H1 (cell line): ENCODE data around the gene FAM9C. TPM values are rescaled to one million over a fixed set of nuclear protein-coding genes. Genes with fewer than 3 reads are reported as not detected.

Experiments
- CTCF ChIA-PET: fragments of 300-600 bp; sonication (Branson Sonifier 250); formaldehyde crosslinking; loops from one replicate; lab custom pipeline; 2021; ENCODE audit not compliant: partially characterized antibody; lab: Charles Lee
- POLR2A ChIA-PET: fragments of 300-600 bp; sonication (Branson Sonifier 250); formaldehyde crosslinking; loops from one replicate; lab custom pipeline; 2021; ENCODE audit warnings: inconsistent platforms; ENCODE audit not compliant: partially characterized antibody; lab: Charles Lee
- DNase-seq, 2 experiments: peaks; one replicate each; pipeline versions ENCODE4 v3.0.0 to v3.0.0-alpha.2; 2010 to 2022; ENCODE audit warnings: low spot score in 2 of 2, low read depth in 1 of 2, mixed read lengths in 1 of 2
- FAIRE-seq: peaks from 2 replicates; lab custom pipeline; 2011; peaks lifted over from hg19 to GRCh38; lab: Jason Lieb, UNC
- H2AFZ ChIP-seq: 2 replicates; pipeline ENCODE4 v1.8.1; 2012; ENCODE audit warnings: low read length, inconsistent platforms
- H2AK5ac ChIP-seq: 2 replicates; pipeline ENCODE4 v1.6.1; 2013; ENCODE audit warnings: low read depth, low read length
- H2BK120ac ChIP-seq: replicated peaks from 2 replicates; pipeline ENCODE3; 2013; ENCODE audit warnings: low read depth, low read length, inconsistent platforms
- H2BK12ac ChIP-seq: 2 replicates; pipeline ENCODE4 v1.6.1; 2013; ENCODE audit warnings: low read depth, low read length
- H2BK15ac ChIP-seq: 2 replicates; pipeline ENCODE4 v1.6.1; 2013; ENCODE audit warnings: low read length
- H2BK20ac ChIP-seq: 2 replicates; pipeline ENCODE4 v1.6.1; 2013; ENCODE audit warnings: low read length
- H2BK5ac ChIP-seq: 2 replicates; pipeline ENCODE4 v1.6.1; 2013; ENCODE audit warnings: low read depth, low read length
- H3K14ac ChIP-seq: 2 replicates; pipeline ENCODE4 v1.6.1; 2013; ENCODE audit warnings: inconsistent platforms; ENCODE audit not compliant: insufficient read length
- H3K18ac ChIP-seq: 2 replicates; pipeline ENCODE4 v1.6.1; 2013; ENCODE audit warnings: low read length; ENCODE audit errors: extremely low read depth
- H3K23ac ChIP-seq: 2 replicates; pipeline ENCODE4 v1.6.1; 2013; ENCODE audit warnings: inconsistent platforms; ENCODE audit not compliant: insufficient read length
- H3K23me2 ChIP-seq: 2 replicates; pipeline ENCODE4 v1.6.1; 2013; ENCODE audit warnings: low read depth, low read length
- H3K27ac ChIP-seq: 2 replicates; pipeline ENCODE4 v1.6.1; 2011; ENCODE audit warnings: low read depth, low read length, inconsistent platforms
- H3K27me3 ChIP-seq, 4 experiments: replicated peaks in 1 of 4; 1 replicate in 1 of 4; 2 replicates in 3 of 4; pipeline versions ENCODE4 v1.6.1 to v1.8.1; 2011 to 2013; ENCODE audit warnings: low read length in 3 of 4, mild to moderate bottlenecking in 3 of 4, inconsistent platforms in 2 of 4, mixed read lengths in 2 of 4, moderate library complexity in 1 of 4; ENCODE audit not compliant: control insufficient read depth in 3 of 4, insufficient read depth in 3 of 4; ENCODE audit errors: extremely low read depth in 1 of 4
- H3K36me3 ChIP-seq, 4 experiments: 2 replicates each; pipeline versions ENCODE4 v1.6.1 to v1.8.1; 2011 to 2013; ENCODE audit warnings: mild to moderate bottlenecking in 4 of 4, low read length in 3 of 4, moderate library complexity in 2 of 4, control low read depth in 1 of 4, inconsistent platforms in 1 of 4; ENCODE audit not compliant: insufficient read depth in 4 of 4, control insufficient read depth in 2 of 4
- H3K4ac ChIP-seq: replicated peaks from 2 replicates; pipeline ENCODE3; 2013; ENCODE audit warnings: low read length, low read depth, mixed read lengths, inconsistent platforms; ENCODE audit not compliant: insufficient read length
- H3K4me1 ChIP-seq, 4 experiments: replicated peaks in 1 of 4; 1 replicate in 1 of 4; 2 replicates in 3 of 4; pipeline versions ENCODE4 v1.6.1 to v1.8.1; 2011 to 2013; ENCODE audit warnings: low read length in 3 of 4, inconsistent platforms in 2 of 4, mixed read lengths in 1 of 4; ENCODE audit not compliant: insufficient read depth in 4 of 4, control insufficient read depth in 3 of 4
- H3K4me2 ChIP-seq, 2 experiments: 2 replicates each; pipeline versions ENCODE4 v1.6.1 to v1.8.1; 2011 to 2013; ENCODE audit warnings: low read depth in 2 of 2, low read length in 2 of 2, control low read depth in 1 of 2, inconsistent platforms in 1 of 2, mild to moderate bottlenecking in 1 of 2; ENCODE audit not compliant: insufficient read depth in 1 of 2
- H3K4me3 ChIP-seq, 4 experiments: fragments of 200-600, 300-600 bp in 1 of 4; sonication (generic), shearing (Covaris generic), sonication (Bioruptor Twin) in 1 of 4; 2 replicates each; pipeline versions ENCODE4 v1.5.1 to v1.8.1; 2011 to 2016; ENCODE audit warnings: low read length in 4 of 4, low read depth in 3 of 4, control low read depth in 2 of 4, inconsistent platforms in 2 of 4, mild to moderate bottlenecking in 2 of 4, mixed read lengths in 1 of 4, moderate library complexity in 1 of 4; ENCODE audit not compliant: insufficient read depth in 2 of 4; ENCODE audit errors: extremely low read depth in 1 of 4
- H3K56ac ChIP-seq: replicated peaks from 2 replicates; pipeline ENCODE3; 2013; ENCODE audit warnings: low read depth, mild to moderate bottlenecking, mixed read lengths, low read length, inconsistent platforms; ENCODE audit not compliant: insufficient read length
- H3K79me1 ChIP-seq: 2 replicates; pipeline ENCODE4 v1.6.1; 2013; ENCODE audit warnings: low read depth, low read length, control low read depth
- H3K79me2 ChIP-seq, 2 experiments: 2 replicates each; pipeline versions ENCODE4 v1.6.1 to v1.8.1; 2012 to 2013; ENCODE audit warnings: low read length in 2 of 2, mild to moderate bottlenecking in 2 of 2, inconsistent platforms in 1 of 2; ENCODE audit not compliant: insufficient read depth in 2 of 2, control insufficient read depth in 1 of 2
- H3K9ac ChIP-seq, 4 experiments: replicated peaks in 1 of 4; 1 replicate in 1 of 4; 2 replicates in 3 of 4; pipeline versions ENCODE4 v1.6.1 to v1.8.1; 2011 to 2013; ENCODE audit warnings: low read depth in 3 of 4, low read length in 3 of 4, control low read depth in 2 of 4, mild to moderate bottlenecking in 2 of 4, moderate library complexity in 2 of 4, inconsistent platforms in 1 of 4; ENCODE audit errors: extremely low read depth in 1 of 4
- H3K9me3 ChIP-seq, 2 experiments: 2 replicates each; pipeline versions ENCODE4 v1.6.1 to v1.8.1; 2012 to 2013; ENCODE audit warnings: mild to moderate bottlenecking in 2 of 2, moderate library complexity in 2 of 2, control low read depth in 1 of 2, inconsistent platforms in 1 of 2, low read depth in 1 of 2, low read length in 1 of 2, mixed read lengths in 1 of 2; ENCODE audit not compliant: insufficient read depth in 2 of 2
- H4K20me1 ChIP-seq, 2 experiments: replicated peaks in 1 of 2; 2 replicates each; pipeline versions ENCODE3 to v1.8.1; 2011 to 2013; ENCODE audit warnings: inconsistent platforms in 2 of 2, low read length in 2 of 2, mild to moderate bottlenecking in 1 of 2; ENCODE audit not compliant: insufficient read depth in 2 of 2, control insufficient read depth in 1 of 2
- H4K5ac ChIP-seq: 2 replicates; pipeline ENCODE4 v1.6.1; 2013; ENCODE audit warnings: low read length, low read depth, mixed read lengths, inconsistent platforms; ENCODE audit not compliant: insufficient read length
- H4K8ac ChIP-seq: 2 replicates; pipeline ENCODE4 v1.8.0; 2013; ENCODE audit warnings: mild to moderate bottlenecking, moderate library complexity, low read length, inconsistent platforms; ENCODE audit not compliant: insufficient read depth; ENCODE audit errors: extremely low read depth
- H4K91ac ChIP-seq: replicated peaks from 2 replicates; pipeline ENCODE3; 2013; ENCODE audit warnings: low read length, mixed read lengths, inconsistent platforms; ENCODE audit not compliant: insufficient read length
- CBX8 ChIP-seq: fragments of 300-800, 300-1000 bp; sonication (generic); IDR thresholded peaks from 2 replicates; pipeline ENCODE4 v1.7.1; 2016; ENCODE audit warnings: low read depth, low read length, borderline replicate concordance
- JUND ChIP-seq: IDR thresholded peaks from 2 replicates; pipeline ENCODE4 v1.6.1; 2011; ENCODE audit warnings: mild to moderate bottlenecking, improper control_type of control experiment, low read length
- TBP ChIP-seq: IDR thresholded peaks from 2 replicates; pipeline ENCODE4 v1.6.1; 2011; ENCODE audit warnings: low read depth, low read length, improper control_type of control experiment
- TCF12 ChIP-seq: IDR thresholded peaks from 2 replicates; pipeline ENCODE4 v1.6.1; 2011; ENCODE audit warnings: low read depth, mild to moderate bottlenecking, low read length
- ZNF274 ChIP-seq: IDR thresholded peaks from 2 replicates; pipeline ENCODE4 v1.7.0; 2012; ENCODE audit warnings: low read length, borderline replicate concordance; ENCODE audit errors: extremely low read depth
- WGBS, 2 experiments: shearing (Covaris generic) in 1 of 2; methylation state at CpG; one replicate each; pipeline versions ENCODE4 v1.1.6 to v1.1.7; 2013 to 2015; ENCODE audit warnings: low lambda C conversion rate in 2 of 2, mixed read lengths in 2 of 2, inconsistent platforms in 1 of 2, low coverage in 1 of 2, missing lambda C conversion rate in 1 of 2; ENCODE audit not compliant: insufficient replicate concordance in 2 of 2, insufficient coverage in 1 of 2, insufficient read length in 1 of 2; ENCODE audit errors: extremely low coverage in 1 of 2, missing lambda C conversion rate in 1 of 2; 5-methylcytosine and 5-hydroxymethylcytosine counted together
- polyA plus RNA-seq, 7 experiments: library from polyadenylated mRNA; depleted of rRNA in 3 of 7; stranded (reverse) in 5 of 7; unstranded in 2 of 7; fragments of >200 nt in 5 of 7; fragments of 200-250 nt in 2 of 7; gene quantifications; 1 replicate in 5 of 7; 2 replicates in 1 of 7; 4 replicates in 1 of 7; pipeline versions ENCODE4 v1.2.1 to v1.2.3, GENCODE V29; 2011 to 2013; ENCODE audit warnings: missing spikeins in 2 of 7, mixed read lengths in 2 of 7
- total RNA-seq: library from RNA; stranded (reverse); fragmentation: NEBNext Ultra II Directional; extraction: Animal tissue kit (Norgen Biotek cat#: 25700); gene quantifications from 2 replicates; pipeline ENCODE4 v1.2.1, GENCODE V29; 2021

The FAM9C gene
- total and polyA plus RNA-seq, 2 of the 8 experiments (the other 6 are each of a cell fraction or from before 2014, with no cell fraction given), result not detected

DNA sequence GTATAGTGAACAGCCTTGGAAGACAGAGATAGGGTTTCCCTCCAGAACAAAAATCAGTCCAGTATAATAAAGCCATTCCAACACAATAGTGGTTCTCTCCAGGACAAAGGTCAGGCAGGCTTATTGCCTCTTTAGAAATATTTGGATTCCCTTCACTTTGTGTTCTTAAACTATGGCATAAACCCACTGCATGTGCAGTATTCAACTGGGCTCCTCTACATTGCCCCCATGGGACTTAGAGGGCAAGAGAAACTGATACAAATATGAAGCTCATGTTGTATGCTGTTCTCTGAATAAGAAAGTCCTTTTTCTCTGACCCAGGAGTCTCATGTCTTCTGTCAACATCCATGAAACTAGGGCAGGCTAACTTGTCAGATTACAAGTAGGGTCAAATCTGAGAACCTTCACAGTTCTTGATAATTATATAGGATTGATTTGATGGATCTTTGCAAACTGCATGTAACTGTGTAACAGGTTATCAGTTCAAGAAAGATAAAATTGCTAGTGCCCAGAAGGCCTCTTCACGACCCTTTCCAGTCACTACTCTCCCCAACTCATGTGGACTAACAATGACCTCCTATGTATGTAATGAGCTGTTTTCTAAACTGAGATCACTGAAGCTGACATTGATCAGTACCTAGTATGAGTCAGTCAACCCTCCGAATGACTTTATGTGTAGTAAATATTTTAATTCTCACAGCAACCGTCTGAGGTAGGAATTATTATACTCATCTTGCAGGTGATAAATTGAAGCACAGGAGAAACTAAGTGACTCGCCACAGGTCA lies 31.9 kb upstream of the FAM9C start:
- Histone ChIP-seq H2BK12ac (no peak overlapping the region), H3K14ac (no peak overlapping the region), H3K79me1 (no peaks in the 10 kb centered on the region), H4K20me1 (no peaks in the 10 kb centered on the region), H4K8ac (no peak overlapping the region), H2BK20ac (no peak overlapping the region), H3K9me3 (no peaks in the 10 kb centered on the region), H2BK120ac (no peak overlapping the region), H3K18ac (no peak overlapping the region), H3K27me3 (no peaks in the 10 kb centered on the region), H3K4me3 (no peak overlapping the region), H2AFZ (no peak overlapping the region), H4K5ac (no peak overlapping the region), H2AK5ac (no peak overlapping the region), H3K27ac (no peak overlapping the region), H3K56ac (no peak overlapping the region), H3K4me2 (no peak overlapping the region), H3K9ac (no peak overlapping the region), H4K91ac (no peak overlapping the region), H3K23me2 (no peaks in the 10 kb centered on the region), H3K4ac (no peak overlapping the region), H3K23ac (no peak overlapping the region), H3K36me3 (no peaks in the 10 kb centered on the region), H3K4me1 (no peaks in the 10 kb centered on the region), H2BK5ac (no peak overlapping the region), H3K79me2 (no peaks in the 10 kb centered on the region), H2BK15ac (no peak overlapping the region)
- FAIRE-seq, result no peak
- WGBS, 2 experiments, result 69% methylated on average over 3 of the region's 4 CpGs; no CpG with 5 or more reads in 1 of the 2 experiments
- POLR2A ChIA-PET, result interaction anchor here (1.3 kb wide), 1 partner anchor 99 kb away, joined by 3 read pairs; no protein-coding TSS in a partner anchor
- DNase-seq, result no peak
- CTCF ChIA-PET, result no interaction called here
- no peak for TF ChIP-seq TBP
- no peak for TF ChIP-seq CBX8
- no peak for TF ChIP-seq ZNF274
- TF ChIP-seq TCF12, result no peak
- no peak for TF ChIP-seq JUND
